Transverse colon (tissue), 4 donors: ENCODE data around the gene TMEM181. TPM values are rescaled to one million over a fixed set of nuclear protein-coding genes. Genes with fewer than 3 reads are reported as not detected.

Source experiments
- DNase-seq: peaks from one replicate; pipeline ENCODE4 v3.0.0-alpha.2; 2019
- H3K27ac ChIP-seq, 4 donors: fragments of 200-600 bp; sonication (generic); 2 replicates each; pipeline ENCODE4 v1.5.1; 2016 to 2018; ENCODE audit warnings: inconsistent platforms in 4 of 4
- H3K27me3 ChIP-seq: fragments of 200-600 bp; sonication (generic); 2 replicates; pipeline ENCODE4 v1.5.1; 2017; ENCODE audit warnings: inconsistent platforms
- H3K36me3 ChIP-seq, 4 donors: fragments of 200-600 bp; sonication (generic); 2 replicates each; pipeline ENCODE4 v1.5.1; 2017 to 2019; ENCODE audit warnings: inconsistent platforms in 4 of 4
- H3K4me1 ChIP-seq, 4 donors: fragments of 200-600 bp; sonication (generic); 2 replicates each; pipeline ENCODE4 v1.5.1; 2017 to 2020; ENCODE audit warnings: inconsistent platforms in 4 of 4
- H3K4me3 ChIP-seq, 4 donors: fragments of 200-600 bp; sonication (generic); 1 replicate in 1 of 4; 2 replicates in 3 of 4; pipeline versions ENCODE4 v1.5.1 to v1.6.1; 2017 to 2019; ENCODE audit warnings: inconsistent platforms in 4 of 4
- H3K9me3 ChIP-seq, 2 donors: fragments of 200-600 bp; sonication (generic); 2 replicates each; pipeline ENCODE4 v1.5.1; 2017 to 2019; ENCODE audit warnings: inconsistent platforms in 2 of 2
- EP300 ChIP-seq: sonication (generic); formaldehyde crosslinking; IDR thresholded peaks from one replicate; pipeline ENCODE4 v1.6.1; 2017; ENCODE audit warnings: antibody characterized with exemption, low read depth
- POLR2A ChIP-seq: fragments of 450-650 bp; IDR thresholded peaks from one replicate; pipeline ENCODE4 v1.6.1; 2016; ENCODE audit warnings: antibody characterized with exemption, mild to moderate bottlenecking, moderate library complexity
- POLR2AphosphoS5 ChIP-seq, 3 donors: sonication (generic); formaldehyde crosslinking; IDR thresholded peaks; one replicate each; pipeline ENCODE4 v1.6.1; 2016; ENCODE audit warnings: antibody characterized with exemption in 3 of 3
- WGBS, 2 donors: methylation state at CpG; one replicate each; pipeline ENCODE4 v1.1.5; 2018; ENCODE audit warnings: low coverage in 1 of 2; 5-methylcytosine and 5-hydroxymethylcytosine counted together
- in situ Hi-C, 4 donors: fragments of 200-750 bp; cut with MboI; loops; one replicate each; pipeline versions ENCODE4 v1.15.0 to v1.15.1; 2017; ENCODE audit warnings: low sequenced_read_pairs in 3 of 4, low pct_ligation_motif_present in 1 of 4, low pct_unique_long_range_greater_than_20kb in 1 of 4
- intact Hi-C: fragments of 100-400 bp; cut with DNase I; formaldehyde crosslinking; loops from one replicate; pipeline ENCODE4 v1.15.1; 2023; ENCODE audit warnings: low total_unique reads
- total RNA-seq, 4 donors: library from RNA; depleted of rRNA; stranded (reverse); fragments of >200 nt; gene quantifications; one replicate each; pipeline ENCODE4 v1.1.0, GENCODE V29; 2016
- TF ChIP-seq, protein P1 (sequence below), 5 experiments: fragments of 200-600 bp in 3 of 5; fragments of 450-650 bp in 2 of 5; sonication (generic) in 3 of 5; IDR thresholded peaks; 1 replicate in 2 of 5; 2 replicates in 3 of 5; pipeline ENCODE4 v1.5.1; 2016 to 2017; ENCODE audit warnings: antibody characterized with exemption in 5 of 5, inconsistent platforms in 3 of 5, mild to moderate bottlenecking in 2 of 5, moderate library complexity in 1 of 5

The TMEM181 gene
- total RNA-seq, 4 donors from 2014 or later, result 15.7 to 41.3 (median 34.2) TPM

DNA sequence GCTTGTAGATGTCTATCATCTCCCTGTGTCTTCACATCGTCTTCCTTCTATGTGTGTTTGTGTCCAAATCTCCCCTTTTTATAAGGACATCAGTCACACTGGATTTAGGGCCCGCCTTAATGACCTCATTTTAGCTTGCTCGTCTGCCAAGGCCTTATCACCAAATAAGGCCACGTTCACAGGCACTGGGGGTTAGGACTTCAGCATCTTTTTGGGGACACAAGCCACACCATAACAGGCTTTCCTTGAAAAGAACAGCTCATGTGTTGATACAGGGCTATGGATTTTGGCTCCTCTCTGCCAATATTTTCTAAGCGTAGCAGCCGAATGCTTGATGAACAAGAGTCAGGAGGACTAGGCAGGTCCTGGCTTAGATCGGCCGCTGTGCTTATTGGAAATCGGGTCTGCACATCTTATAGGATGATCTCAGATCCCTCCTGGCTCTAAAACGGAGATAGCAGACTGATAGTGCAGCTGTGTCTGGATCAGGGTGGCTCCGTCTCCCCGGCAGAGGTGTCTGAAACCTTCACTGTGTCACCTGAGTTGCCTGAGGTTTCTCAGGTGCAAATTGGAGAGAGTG, 16.2 kb upstream of the TMEM181 start:
- WGBS, 2 donors, result 80 to 81% methylated on average over 4 to 12 of the region's 12 CpGs

DNA sequence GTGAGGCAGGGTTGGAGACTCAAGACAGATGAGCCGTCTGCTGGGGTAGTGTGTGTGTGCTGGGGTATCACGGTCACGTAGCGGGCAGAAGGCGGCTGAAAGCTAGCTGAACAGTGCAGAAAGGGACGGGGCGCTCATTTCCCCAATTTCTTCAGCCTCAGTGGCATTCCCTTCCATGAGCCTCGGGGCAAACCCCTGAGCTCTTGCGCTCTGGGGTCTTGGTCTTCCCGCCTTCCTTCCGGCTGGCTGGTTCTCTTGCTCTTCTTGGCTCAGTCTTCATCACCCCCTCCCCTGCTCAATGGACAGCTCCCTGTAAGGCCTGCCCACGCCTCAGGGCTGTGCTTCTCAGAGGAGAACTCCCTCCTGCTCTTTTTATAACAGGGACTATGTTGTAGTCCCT, 15.5 kb upstream of the TMEM181 start:
- Histone ChIP-seq H3K4me1 (no peaks in the 10 kb centered on the region), H3K9me3 (no peaks in the 10 kb centered on the region), H3K27me3 (peaks cover 8% of the 10 kb centered on the region), H3K36me3 (no peaks in the 10 kb centered on the region), H3K4me3 (no peak overlapping the region), H3K27ac (no peak overlapping the region)
- intact Hi-C loops (no loop called here), in situ Hi-C loops (no loop called here)
- DNase-seq, result no peak
- WGBS, 2 donors, result 87 to 91% methylated on average over 8 to 12 of the region's 12 CpGs
- TF ChIP-seq, protein P1, sequence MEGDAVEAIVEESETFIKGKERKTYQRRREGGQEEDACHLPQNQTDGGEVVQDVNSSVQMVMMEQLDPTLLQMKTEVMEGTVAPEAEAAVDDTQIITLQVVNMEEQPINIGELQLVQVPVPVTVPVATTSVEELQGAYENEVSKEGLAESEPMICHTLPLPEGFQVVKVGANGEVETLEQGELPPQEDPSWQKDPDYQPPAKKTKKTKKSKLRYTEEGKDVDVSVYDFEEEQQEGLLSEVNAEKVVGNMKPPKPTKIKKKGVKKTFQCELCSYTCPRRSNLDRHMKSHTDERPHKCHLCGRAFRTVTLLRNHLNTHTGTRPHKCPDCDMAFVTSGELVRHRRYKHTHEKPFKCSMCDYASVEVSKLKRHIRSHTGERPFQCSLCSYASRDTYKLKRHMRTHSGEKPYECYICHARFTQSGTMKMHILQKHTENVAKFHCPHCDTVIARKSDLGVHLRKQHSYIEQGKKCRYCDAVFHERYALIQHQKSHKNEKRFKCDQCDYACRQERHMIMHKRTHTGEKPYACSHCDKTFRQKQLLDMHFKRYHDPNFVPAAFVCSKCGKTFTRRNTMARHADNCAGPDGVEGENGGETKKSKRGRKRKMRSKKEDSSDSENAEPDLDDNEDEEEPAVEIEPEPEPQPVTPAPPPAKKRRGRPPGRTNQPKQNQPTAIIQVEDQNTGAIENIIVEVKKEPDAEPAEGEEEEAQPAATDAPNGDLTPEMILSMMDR (IDR thresholded peaks at IDR 0.05), result no peak
- TF ChIP-seq POLR2AphosphoS5 (IDR thresholded peaks at IDR 0.05) (no peak), EP300 (no peak), POLR2A (no peak)

More for the DNA sequence above, 16.2 kb upstream of the TMEM181 start:
- H3K27ac ChIP-seq, result no peak overlapping the region
- in situ Hi-C loops, result no loop called here
- H3K36me3 ChIP-seq, result no peaks in the 10 kb centered on the region
- peaks cover 0 to 5% (median 0%) of the 10 kb centered on the region in 4 donors for H3K4me1 ChIP-seq
- H3K9me3 ChIP-seq, result no peaks in the 10 kb centered on the region
- H3K4me3 ChIP-seq, result no peak overlapping the region
- DNase-seq, result no peak
- TF ChIP-seq POLR2A, result no peak
- TF ChIP-seq, protein P1 (IDR thresholded peaks at IDR 0.05), result no peak
- TF ChIP-seq EP300, result no peak
- TF ChIP-seq POLR2AphosphoS5 (IDR thresholded peaks at IDR 0.05), result no peak
- intact Hi-C loops, result no loop called here
- H3K27me3 ChIP-seq, result peaks cover 10% of the 10 kb centered on the region

DNA sequence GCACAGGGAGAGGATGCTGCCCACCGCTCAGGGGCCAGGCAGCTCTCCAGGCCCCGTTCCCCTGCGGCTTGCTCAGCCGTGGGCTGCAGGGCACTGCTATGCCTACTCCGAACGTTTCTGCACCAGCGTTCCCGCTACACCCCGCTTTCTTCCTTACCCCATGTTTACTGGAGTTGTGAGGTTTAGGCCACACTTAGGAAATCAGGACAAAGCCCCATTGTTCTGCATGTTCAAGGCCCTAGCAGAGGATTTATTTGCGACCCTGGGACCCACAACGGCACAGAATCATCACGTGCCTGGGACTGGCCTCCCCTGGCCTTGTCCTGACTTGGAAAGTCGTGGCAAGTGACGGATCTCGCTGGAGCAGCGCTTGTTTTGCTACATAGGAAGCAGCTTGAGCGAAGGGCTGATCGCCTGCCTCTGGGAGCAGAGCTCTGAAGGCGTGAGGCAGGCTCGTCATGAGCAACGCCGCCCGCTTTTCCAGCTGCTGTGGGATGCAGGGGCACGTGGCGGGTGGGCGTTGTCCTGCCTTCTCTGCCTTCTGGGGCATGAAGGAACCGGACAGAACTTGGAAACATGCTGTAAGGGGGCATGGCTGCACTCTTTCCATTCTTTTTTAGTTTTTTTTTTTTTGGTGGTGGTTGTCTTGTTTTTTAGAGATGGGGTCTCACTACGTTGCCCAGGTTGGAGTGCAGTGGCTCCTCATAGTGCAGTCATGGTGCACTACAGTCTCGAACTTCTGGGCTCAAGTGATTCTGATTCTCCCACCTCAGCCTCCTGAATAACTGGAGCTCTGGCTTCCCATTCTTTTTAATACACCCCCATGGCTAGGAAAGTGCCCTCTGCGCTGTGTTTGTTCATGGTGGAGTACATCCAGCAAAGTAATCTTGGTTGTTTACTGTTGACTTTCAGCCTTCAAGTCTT, 14.6 kb upstream of the TMEM181 start:
- H3K27me3 ChIP-seq, result peaks cover 8% of the 10 kb centered on the region
- H3K4me3 ChIP-seq, result no peak overlapping the region
- intact Hi-C loops (no loop called here), in situ Hi-C loops (no loop called here)
- H3K4me1 ChIP-seq, result no peaks in the 10 kb centered on the region
- no peak overlapping the region for H3K27ac ChIP-seq
- H3K36me3 ChIP-seq, result no peaks in the 10 kb centered on the region
- no peak for TF ChIP-seq POLR2AphosphoS5 (IDR thresholded peaks at IDR 0.05)
- TF ChIP-seq, protein P1 (IDR thresholded peaks at IDR 0.05), result no peak
- TF ChIP-seq EP300, result no peak
- TF ChIP-seq POLR2A, result no peak
- 82 to 86% methylated on average over 3 to 30 of the region's 30 CpGs for WGBS, 2 donors
- no peaks in the 10 kb centered on the region for H3K9me3 ChIP-seq
- DNase-seq, result no peak

DNA sequence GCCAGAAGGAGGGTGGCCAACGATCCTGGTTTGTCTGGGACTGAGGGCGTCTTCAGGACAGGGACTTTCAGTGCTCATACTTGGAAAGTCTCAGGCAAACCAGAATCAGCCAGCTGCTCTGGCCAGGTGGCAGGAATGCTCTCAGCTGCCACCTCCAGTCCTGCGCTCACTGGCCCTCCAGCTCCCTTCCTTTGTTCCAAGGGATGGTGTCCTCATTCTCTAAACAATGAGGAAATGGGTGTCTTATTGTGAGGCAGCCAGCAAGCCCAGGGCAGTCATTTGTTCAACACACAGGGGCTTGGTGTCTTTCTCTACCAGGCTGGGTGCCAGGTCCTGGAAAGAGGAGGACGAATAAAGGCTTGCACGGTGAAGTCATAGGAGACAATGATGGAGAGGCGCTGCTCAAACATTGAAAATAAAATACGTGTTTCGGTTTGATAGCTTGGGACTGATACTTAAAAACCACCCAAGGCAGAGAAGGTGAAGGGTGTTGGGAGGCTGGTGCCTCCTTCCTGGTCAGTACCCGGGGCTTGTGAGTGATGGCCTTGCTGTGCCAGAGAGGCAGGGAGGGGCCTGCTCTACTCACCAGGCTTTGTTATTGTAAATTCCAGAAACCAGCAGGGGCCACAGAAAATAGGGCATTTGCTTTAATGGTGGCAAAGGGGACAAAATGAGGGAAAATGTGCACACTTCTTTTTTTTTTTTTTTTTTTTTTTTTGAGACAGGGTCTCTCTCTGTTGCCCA, 11.3 kb upstream of the TMEM181 start:
- WGBS, 2 donors, result 87 to 89% methylated on average over 4 to 9 of the region's 9 CpGs
- Histone ChIP-seq H3K27me3 (no peaks in the 10 kb centered on the region), H3K4me3 (no peak overlapping the region), H3K4me1 (no peaks in the 10 kb centered on the region), H3K36me3 (no peaks in the 10 kb centered on the region), H3K9me3 (no peaks in the 10 kb centered on the region), H3K27ac (no peak overlapping the region)
- in situ Hi-C loops, result no loop called here
- no peak for DNase-seq
- intact Hi-C loops, result loop anchor here (1.0 kb wide), 1 partner anchor 45 kb away; no protein-coding TSS in a partner anchor
- TF ChIP-seq, protein P1 (IDR thresholded peaks at IDR 0.05), result no peak
- TF ChIP-seq POLR2AphosphoS5 (IDR thresholded peaks at IDR 0.05) (no peak), EP300 (no peak), POLR2A (no peak)
